Omental fat pad (tissue), 4 donors: ENCODE data around the gene INPP5K. TPM values are rescaled to one million over a fixed set of nuclear protein-coding genes. Genes with fewer than 3 reads are reported as not detected.
"Not testable (repeated sequence)": the region's sequence is repeated elsewhere in the genome, so short reads cannot be mapped to it uniquely, and the experiment has no call there.

Experiments used
- ATAC-seq: fragments of 150-250 bp; one replicate; pipeline ENCODE4 v1.9.1; 2016; ENCODE audit warnings: mild to moderate bottlenecking, moderate library complexity; ENCODE audit not compliant: low FRiP score
- DNase-seq: peaks from one replicate; pipeline ENCODE4 v3.0.0-alpha.2; 2019; ENCODE audit warnings: low spot score
- total RNA-seq, 4 donors: library from RNA; depleted of rRNA; stranded (reverse); fragments of >200 nt; gene quantifications; one replicate each; pipeline ENCODE4 v1.1.0, GENCODE V29; 2016
- TF ChIP-seq, protein P1 (sequence below), 3 donors: fragments of 450-650 bp; IDR thresholded peaks; one replicate each; pipeline ENCODE4 v1.5.1; 2016 to 2017; ENCODE audit warnings: antibody characterized with exemption in 3 of 3, mild to moderate bottlenecking in 3 of 3, moderate library complexity in 2 of 3

Gene INPP5K
- total RNA-seq, 4 donors from 2014 or later: 103 to 279 (median 153) TPM

DNA sequence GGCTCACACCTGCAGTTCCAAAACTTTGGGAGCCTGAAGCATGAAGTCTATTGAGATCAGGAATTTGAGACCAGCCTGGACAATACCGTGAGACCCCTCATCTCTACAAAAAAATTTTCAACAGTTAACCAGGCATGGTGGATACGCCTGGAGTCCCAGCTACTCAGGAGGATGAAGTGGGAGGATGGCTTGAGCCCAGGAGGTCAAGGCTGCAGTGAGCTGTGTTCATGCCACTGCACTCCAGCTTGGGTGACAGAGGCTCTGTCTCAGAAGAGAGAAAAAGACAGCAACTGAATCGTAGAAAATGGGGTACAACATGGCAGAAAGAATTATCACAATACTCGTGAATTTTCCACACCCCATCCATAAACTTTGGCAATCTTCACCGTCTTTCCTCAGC lies 63.6 kb downstream of the INPP5K start:
- TF ChIP-seq, protein P1, sequence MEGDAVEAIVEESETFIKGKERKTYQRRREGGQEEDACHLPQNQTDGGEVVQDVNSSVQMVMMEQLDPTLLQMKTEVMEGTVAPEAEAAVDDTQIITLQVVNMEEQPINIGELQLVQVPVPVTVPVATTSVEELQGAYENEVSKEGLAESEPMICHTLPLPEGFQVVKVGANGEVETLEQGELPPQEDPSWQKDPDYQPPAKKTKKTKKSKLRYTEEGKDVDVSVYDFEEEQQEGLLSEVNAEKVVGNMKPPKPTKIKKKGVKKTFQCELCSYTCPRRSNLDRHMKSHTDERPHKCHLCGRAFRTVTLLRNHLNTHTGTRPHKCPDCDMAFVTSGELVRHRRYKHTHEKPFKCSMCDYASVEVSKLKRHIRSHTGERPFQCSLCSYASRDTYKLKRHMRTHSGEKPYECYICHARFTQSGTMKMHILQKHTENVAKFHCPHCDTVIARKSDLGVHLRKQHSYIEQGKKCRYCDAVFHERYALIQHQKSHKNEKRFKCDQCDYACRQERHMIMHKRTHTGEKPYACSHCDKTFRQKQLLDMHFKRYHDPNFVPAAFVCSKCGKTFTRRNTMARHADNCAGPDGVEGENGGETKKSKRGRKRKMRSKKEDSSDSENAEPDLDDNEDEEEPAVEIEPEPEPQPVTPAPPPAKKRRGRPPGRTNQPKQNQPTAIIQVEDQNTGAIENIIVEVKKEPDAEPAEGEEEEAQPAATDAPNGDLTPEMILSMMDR (IDR thresholded peaks at IDR 0.05): no peak
- DNase-seq: no peak
- no peak for ATAC-seq

DNA sequence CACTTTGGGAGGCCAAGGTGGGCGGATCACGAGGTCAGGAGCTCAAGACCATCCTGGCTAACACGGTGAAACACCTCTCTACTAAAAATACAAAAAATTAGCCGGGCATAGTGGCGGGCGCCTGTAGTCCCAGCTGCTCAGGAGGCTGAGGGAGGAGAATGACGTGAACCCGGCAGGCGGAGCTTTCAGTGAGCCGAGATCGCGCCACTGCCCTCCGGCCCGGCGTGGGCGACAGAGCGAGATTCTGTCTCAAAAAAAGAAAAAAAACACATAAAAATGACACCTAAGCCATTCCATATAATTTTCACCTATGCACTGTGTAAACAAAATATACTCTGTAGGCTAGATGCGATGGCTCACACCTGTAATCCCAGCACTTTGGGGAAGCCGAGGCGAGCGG lies 66.2 kb downstream of the INPP5K start:
- not testable (repeated sequence) for ATAC-seq, DNase-seq

- TF ChIP-seq, protein P1 (IDR thresholded peaks at IDR 0.05): no peak
- no peak for DNase-seq
- ATAC-seq: no peak
Observed at GRCh38 chr17:1449412-1449967, 66.9 kb downstream of the INPP5K start.

DNA sequence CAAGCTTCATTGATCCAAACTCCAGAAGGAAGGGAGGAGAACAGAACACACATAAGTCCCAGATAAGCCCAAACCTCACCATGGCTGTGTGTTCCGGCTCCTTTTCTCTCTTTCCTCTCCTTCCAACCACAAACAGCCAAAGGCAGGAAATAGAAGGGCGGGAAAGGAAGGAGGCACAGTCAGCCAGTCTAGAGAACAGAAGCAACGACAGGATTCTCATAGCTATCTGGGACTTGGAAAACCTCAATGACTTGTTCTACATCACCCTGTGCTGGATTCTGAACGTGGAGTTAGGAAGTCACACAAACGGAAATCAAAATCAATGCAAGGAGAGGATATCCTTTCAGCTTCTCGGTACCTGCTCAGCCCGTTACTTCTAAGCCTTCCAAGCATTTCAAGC lies 69.4 kb downstream of the INPP5K start:
- ATAC-seq: no peak
- DNase-seq: no peak
- TF ChIP-seq, protein P1 (IDR thresholded peaks at IDR 0.05): no peak

DNA sequence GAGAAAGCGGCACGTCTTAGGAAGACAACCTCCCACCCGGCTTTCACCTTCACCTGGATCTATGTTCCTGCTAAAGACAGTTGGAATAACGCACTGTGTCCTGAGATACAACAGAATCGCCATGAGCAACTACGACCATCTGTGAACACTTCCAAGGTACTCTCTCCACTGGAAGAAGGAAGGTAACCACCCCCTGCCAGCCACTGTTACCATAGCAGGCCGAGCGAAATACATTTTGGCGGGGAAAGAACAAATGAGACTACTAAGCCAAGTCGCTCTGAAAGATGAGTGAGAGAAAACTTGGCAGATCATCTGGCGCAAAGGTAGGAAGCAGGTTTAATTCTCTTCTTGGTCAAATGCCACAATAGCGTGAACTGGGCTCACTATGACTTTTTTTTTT lies 70.2 kb downstream of the INPP5K start:
- TF ChIP-seq, protein P1 (IDR thresholded peaks at IDR 0.05): no peak
- DNase-seq (no peak), ATAC-seq (no peak)

DNA sequence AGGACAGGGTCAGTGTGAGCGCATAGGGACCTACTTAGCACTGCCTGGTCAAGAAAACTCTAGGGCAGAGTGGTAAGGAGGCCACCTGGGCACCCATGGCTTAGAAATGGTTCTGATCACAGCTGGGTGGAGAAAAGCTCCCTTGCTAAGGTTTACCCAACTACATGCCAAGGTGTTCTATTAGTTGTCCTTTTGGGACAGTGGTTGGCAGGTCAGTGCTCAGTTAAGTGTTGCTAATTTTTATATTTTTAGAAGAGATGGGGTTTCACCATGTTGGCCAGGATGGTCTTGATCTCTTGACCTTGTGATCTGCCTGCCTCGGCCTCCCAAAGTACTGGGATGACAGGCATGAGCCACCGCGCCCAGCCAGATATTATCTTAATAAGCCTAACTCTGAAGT lies 70.7 kb downstream of the INPP5K start:
- not testable (repeated sequence) for ATAC-seq, DNase-seq

Other genes with a start within 250 kb of the INPP5K start
- gene BHLHA9, start 246.2 kb downstream of the INPP5K start, total RNA-seq: not detected
- 100 to 1,000 TPM in 2 of 4 donors, 10 to 100 TPM in 2; 46.8 to 282 (median 105) TPM for gene TRARG1, start 236.9 kb downstream of the INPP5K start, total RNA-seq
- gene YWHAE, start 116.4 kb downstream of the INPP5K start, total RNA-seq: 100 to 1,000 TPM; 489 to 684 (median 635) TPM
- gene CRK, start 60.4 kb downstream of the INPP5K start, total RNA-seq: 100 to 1,000 TPM in 2 of 4 donors, 10 to 100 TPM in 2; 84.5 to 104 (median 95.7) TPM
- gene MYO1C, start 23.9 kb downstream of the INPP5K start, total RNA-seq: 100 to 1,000 TPM; 194 to 367 (median 207) TPM
- 10 to 100 TPM; 27.6 to 49.7 (median 33.7) TPM for gene PITPNA, start 46.2 kb upstream of the INPP5K start, total RNA-seq
- 10 to 100 TPM; 21.0 to 39.9 (median 23.1) TPM for gene SLC43A2, start 112.2 kb upstream of the INPP5K start, total RNA-seq
- 10 to 100 TPM in 3 of 4 donors, 1 to 10 TPM in 1; 7.2 to 43.0 (median 18.8) TPM for gene SCARF1, start 129.1 kb upstream of the INPP5K start, total RNA-seq
- 10 to 100 TPM; 26.5 to 60.5 (median 35.6) TPM for gene RILP, start 133.3 kb upstream of the INPP5K start, total RNA-seq
- 100 to 1,000 TPM; 146 to 215 (median 183) TPM for gene PRPF8, start 168.3 kb upstream of the INPP5K start, total RNA-seq
- 10 to 100 TPM in 3 of 4 donors, 1 to 10 TPM in 1; 7.1 to 16.5 (median 11.4) TPM for gene TLCD2, start 193.8 kb upstream of the INPP5K start, total RNA-seq
- 10 to 100 TPM; 39.2 to 71.1 (median 49.8) TPM for gene WDR81, start 208.1 kb upstream of the INPP5K start, total RNA-seq
- gene SERPINF2, start 226.3 kb upstream of the INPP5K start, total RNA-seq: 10 to 100 TPM in 2 of 4 donors, 1 to 10 TPM in 2; 6.0 to 28.8 (median 9.1) TPM
- 1,000 to 10,000 TPM in 3 of 4 donors, 100 to 1,000 TPM in 1; 868 to 2,171 (median 1,171) TPM for gene SERPINF1, start 245.4 kb upstream of the INPP5K start, total RNA-seq